GM23338 (cell line): ENCODE data around the gene MICALL1. TPM values are rescaled to one million over a fixed set of nuclear protein-coding genes. Genes with fewer than 3 reads are reported as not detected.

Source experiments
- EZH2phosphoT487 ChIP-seq: fragments of 200-600 bp; sonication (generic); IDR thresholded peaks from one replicate; pipeline ENCODE4 v1.8.1; 2018; ENCODE audit warnings: antibody characterized with exemption; ENCODE audit not compliant: unreplicated experiment
- JUNB ChIP-seq: IDR thresholded peaks from one replicate; pipeline ENCODE4 v1.6.1; 2016; ENCODE audit warnings: antibody characterized with exemption; ENCODE audit not compliant: unreplicated experiment
- STAT1 ChIP-seq: IDR thresholded peaks from one replicate; pipeline ENCODE4 v1.6.1; 2016; ENCODE audit warnings: antibody characterized with exemption; ENCODE audit not compliant: unreplicated experiment
- polyA plus RNA-seq: library from polyadenylated mRNA; unstranded; fragments of >200 nt; fragmentation: Nextera tagmentation; extraction: Ambion mirVana; gene quantifications from 2 replicates; pipeline ENCODE4 v1.2.1, GENCODE V29; 2016
- total RNA-seq: library from RNA; depleted of rRNA; stranded (reverse); fragments of >200 nt; shearing (Covaris generic); gene quantifications from 2 replicates; pipeline ENCODE4 v1.2.3, GENCODE V29; 2014
- TF ChIP-seq, protein P1 (sequence below): fragments of 250-450 bp; sonication (Bioruptor Pico); IDR thresholded peaks from 2 replicates; pipeline ENCODE4 v1.5.0; 2020; ENCODE audit warnings: mild to moderate bottlenecking, moderate library complexity
- TF ChIP-seq, protein P2 (sequence below): IDR thresholded peaks from 2 replicates; pipeline ENCODE4 v1.6.1; 2016; ENCODE audit warnings: antibody characterized with exemption
- TF ChIP-seq, protein P3 (sequence below): IDR thresholded peaks from one replicate; pipeline ENCODE4 v1.6.1; 2018; ENCODE audit warnings: antibody characterized with exemption; ENCODE audit not compliant: unreplicated experiment

The MICALL1 gene
- total and polyA plus RNA-seq, 2 experiments from 2014 or later: 5.9 to 33.1 TPM

DNA sequence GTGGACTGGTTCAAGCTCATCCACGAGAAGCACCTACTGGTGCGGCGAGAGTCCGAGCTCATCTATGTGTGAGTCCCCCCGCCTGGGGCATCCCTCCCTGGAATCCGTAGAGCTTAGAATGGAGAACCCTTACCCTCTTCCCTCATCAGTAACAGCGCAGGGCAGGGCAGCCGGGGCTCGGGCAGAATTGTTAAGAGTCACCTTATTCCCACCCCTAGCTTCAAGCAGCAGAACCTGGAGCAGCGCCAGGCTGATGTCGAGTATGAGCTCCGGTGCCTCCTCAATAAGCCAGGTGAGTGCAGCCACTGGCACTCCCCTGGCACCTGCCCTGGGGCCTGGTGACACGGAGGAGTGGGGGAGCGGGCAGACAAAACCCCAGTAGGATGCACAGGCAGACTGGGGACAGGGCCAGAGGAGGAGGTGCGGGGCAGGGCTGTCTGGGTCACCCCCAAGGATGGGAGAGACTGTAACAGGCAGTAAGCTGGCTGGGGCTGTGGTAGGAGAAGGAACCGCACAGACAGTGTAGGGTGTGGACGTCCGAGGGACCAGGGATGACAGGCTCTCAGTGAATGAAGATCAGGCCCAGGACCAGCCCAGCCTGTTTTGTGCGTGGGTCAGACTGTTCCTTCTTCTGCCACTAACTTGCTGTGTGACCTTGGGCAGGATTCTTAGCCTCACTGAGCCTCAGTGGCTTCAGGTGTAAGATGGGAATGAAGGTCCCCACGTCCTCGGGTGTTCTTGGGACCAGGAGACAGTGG lies 26.9 kb downstream of the MICALL1 start (continued):
- TF ChIP-seq, protein P1, sequence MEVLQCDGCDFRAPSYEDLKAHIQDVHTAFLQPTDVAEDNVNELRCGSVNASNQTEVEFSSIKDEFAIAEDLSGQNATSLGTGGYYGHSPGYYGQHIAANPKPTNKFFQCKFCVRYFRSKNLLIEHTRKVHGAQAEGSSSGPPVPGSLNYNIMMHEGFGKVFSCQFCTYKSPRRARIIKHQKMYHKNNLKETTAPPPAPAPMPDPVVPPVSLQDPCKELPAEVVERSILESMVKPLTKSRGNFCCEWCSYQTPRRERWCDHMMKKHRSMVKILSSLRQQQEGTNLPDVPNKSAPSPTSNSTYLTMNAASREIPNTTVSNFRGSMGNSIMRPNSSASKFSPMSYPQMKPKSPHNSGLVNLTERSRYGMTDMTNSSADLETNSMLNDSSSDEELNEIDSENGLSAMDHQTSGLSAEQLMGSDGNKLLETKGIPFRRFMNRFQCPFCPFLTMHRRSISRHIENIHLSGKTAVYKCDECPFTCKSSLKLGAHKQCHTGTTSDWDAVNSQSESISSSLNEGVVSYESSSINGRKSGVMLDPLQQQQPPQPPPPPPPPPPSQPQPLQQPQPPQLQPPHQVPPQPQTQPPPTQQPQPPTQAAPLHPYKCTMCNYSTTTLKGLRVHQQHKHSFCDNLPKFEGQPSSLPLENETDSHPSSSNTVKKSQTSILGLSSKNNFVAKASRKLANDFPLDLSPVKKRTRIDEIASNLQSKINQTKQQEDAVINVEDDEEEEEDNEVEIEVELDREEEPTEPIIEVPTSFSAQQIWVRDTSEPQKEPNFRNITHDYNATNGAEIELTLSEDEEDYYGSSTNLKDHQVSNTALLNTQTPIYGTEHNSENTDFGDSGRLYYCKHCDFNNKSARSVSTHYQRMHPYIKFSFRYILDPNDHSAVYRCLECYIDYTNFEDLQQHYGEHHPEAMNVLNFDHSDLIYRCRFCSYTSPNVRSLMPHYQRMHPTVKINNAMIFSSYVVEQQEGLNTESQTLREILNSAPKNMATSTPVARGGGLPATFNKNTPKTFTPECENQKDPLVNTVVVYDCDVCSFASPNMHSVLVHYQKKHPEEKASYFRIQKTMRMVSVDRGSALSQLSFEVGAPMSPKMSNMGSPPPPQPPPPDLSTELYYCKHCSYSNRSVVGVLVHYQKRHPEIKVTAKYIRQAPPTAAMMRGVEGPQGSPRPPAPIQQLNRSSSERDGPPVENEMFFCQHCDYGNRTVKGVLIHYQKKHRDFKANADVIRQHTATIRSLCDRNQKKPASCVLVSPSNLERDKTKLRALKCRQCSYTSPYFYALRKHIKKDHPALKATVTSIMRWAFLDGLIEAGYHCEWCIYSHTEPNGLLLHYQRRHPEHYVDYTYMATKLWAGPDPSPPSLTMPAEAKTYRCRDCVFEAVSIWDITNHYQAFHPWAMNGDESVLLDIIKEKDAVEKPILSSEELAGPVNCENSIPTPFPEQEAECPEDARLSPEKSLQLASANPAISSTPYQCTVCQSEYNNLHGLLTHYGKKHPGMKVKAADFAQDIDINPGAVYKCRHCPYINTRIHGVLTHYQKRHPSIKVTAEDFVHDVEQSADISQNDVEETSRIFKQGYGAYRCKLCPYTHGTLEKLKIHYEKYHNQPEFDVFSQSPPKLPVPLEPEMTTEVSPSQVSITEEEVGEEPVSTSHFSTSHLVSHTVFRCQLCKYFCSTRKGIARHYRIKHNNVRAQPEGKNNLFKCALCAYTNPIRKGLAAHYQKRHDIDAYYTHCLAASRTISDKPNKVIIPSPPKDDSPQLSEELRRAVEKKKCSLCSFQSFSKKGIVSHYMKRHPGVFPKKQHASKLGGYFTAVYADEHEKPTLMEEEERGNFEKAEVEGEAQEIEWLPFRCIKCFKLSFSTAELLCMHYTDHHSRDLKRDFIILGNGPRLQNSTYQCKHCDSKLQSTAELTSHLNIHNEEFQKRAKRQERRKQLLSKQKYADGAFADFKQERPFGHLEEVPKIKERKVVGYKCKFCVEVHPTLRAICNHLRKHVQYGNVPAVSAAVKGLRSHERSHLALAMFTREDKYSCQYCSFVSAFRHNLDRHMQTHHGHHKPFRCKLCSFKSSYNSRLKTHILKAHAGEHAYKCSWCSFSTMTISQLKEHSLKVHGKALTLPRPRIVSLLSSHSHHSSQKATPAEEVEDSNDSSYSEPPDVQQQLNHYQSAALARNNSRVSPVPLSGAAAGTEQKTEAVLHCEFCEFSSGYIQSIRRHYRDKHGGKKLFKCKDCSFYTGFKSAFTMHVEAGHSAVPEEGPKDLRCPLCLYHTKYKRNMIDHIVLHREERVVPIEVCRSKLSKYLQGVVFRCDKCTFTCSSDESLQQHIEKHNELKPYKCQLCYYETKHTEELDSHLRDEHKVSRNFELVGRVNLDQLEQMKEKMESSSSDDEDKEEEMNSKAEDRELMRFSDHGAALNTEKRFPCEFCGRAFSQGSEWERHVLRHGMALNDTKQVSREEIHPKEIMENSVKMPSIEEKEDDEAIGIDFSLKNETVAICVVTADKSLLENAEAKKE (CRISPR knock-in tag): no peak
- TF ChIP-seq, protein P2, sequence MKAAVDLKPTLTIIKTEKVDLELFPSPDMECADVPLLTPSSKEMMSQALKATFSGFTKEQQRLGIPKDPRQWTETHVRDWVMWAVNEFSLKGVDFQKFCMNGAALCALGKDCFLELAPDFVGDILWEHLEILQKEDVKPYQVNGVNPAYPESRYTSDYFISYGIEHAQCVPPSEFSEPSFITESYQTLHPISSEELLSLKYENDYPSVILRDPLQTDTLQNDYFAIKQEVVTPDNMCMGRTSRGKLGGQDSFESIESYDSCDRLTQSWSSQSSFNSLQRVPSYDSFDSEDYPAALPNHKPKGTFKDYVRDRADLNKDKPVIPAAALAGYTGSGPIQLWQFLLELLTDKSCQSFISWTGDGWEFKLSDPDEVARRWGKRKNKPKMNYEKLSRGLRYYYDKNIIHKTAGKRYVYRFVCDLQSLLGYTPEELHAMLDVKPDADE: no peak
- TF ChIP-seq JUNB: no peak
- TF ChIP-seq EZH2phosphoT487: no peak
- TF ChIP-seq STAT1: no peak
- TF ChIP-seq, protein P3, sequence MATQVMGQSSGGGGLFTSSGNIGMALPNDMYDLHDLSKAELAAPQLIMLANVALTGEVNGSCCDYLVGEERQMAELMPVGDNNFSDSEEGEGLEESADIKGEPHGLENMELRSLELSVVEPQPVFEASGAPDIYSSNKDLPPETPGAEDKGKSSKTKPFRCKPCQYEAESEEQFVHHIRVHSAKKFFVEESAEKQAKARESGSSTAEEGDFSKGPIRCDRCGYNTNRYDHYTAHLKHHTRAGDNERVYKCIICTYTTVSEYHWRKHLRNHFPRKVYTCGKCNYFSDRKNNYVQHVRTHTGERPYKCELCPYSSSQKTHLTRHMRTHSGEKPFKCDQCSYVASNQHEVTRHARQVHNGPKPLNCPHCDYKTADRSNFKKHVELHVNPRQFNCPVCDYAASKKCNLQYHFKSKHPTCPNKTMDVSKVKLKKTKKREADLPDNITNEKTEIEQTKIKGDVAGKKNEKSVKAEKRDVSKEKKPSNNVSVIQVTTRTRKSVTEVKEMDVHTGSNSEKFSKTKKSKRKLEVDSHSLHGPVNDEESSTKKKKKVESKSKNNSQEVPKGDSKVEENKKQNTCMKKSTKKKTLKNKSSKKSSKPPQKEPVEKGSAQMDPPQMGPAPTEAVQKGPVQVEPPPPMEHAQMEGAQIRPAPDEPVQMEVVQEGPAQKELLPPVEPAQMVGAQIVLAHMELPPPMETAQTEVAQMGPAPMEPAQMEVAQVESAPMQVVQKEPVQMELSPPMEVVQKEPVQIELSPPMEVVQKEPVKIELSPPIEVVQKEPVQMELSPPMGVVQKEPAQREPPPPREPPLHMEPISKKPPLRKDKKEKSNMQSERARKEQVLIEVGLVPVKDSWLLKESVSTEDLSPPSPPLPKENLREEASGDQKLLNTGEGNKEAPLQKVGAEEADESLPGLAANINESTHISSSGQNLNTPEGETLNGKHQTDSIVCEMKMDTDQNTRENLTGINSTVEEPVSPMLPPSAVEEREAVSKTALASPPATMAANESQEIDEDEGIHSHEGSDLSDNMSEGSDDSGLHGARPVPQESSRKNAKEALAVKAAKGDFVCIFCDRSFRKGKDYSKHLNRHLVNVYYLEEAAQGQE: no peak
